GM13977 (cell line): Measurements from ENCODE around the gene PAXX.

Experiments used
- DNase-seq: peaks from one replicate; pipeline ENCODE4 v3.0.0; 2012; ENCODE audit warnings: low spot score
- in situ Hi-C: fragments of 300-500 bp; cut with MboI; formaldehyde crosslinking; loops from one replicate; pipeline ENCODE4 v1.12.0; 2022; ENCODE audit warnings: low sequenced_read_pairs, low pct_unique_long_range_greater_than_20kb, mixed read lengths, inconsistent platforms; ENCODE audit not compliant: unreplicated experiment
- TF ChIP-seq, protein P1 (sequence below): IDR thresholded peaks from 2 replicates; pipeline ENCODE4 v1.5.1; 2012; ENCODE audit warnings: mild to moderate bottlenecking, control low read depth; ENCODE audit not compliant: insufficient read depth; ENCODE audit errors: extremely low read depth, missing control alignments

The PAXX gene

GRCh38 chr9:136972335-136972734 is 19.9 kb upstream of the PAXX start:
- no peak for DNase-seq
- in situ Hi-C loops, result no loop called here
- TF ChIP-seq, protein P1, sequence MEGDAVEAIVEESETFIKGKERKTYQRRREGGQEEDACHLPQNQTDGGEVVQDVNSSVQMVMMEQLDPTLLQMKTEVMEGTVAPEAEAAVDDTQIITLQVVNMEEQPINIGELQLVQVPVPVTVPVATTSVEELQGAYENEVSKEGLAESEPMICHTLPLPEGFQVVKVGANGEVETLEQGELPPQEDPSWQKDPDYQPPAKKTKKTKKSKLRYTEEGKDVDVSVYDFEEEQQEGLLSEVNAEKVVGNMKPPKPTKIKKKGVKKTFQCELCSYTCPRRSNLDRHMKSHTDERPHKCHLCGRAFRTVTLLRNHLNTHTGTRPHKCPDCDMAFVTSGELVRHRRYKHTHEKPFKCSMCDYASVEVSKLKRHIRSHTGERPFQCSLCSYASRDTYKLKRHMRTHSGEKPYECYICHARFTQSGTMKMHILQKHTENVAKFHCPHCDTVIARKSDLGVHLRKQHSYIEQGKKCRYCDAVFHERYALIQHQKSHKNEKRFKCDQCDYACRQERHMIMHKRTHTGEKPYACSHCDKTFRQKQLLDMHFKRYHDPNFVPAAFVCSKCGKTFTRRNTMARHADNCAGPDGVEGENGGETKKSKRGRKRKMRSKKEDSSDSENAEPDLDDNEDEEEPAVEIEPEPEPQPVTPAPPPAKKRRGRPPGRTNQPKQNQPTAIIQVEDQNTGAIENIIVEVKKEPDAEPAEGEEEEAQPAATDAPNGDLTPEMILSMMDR, result no peak

GRCh38 chr9:136972743-136973142 is 19.5 kb upstream of the PAXX start:
- TF ChIP-seq, protein P1, result no peak
- DNase-seq, result no peak

DNA sequence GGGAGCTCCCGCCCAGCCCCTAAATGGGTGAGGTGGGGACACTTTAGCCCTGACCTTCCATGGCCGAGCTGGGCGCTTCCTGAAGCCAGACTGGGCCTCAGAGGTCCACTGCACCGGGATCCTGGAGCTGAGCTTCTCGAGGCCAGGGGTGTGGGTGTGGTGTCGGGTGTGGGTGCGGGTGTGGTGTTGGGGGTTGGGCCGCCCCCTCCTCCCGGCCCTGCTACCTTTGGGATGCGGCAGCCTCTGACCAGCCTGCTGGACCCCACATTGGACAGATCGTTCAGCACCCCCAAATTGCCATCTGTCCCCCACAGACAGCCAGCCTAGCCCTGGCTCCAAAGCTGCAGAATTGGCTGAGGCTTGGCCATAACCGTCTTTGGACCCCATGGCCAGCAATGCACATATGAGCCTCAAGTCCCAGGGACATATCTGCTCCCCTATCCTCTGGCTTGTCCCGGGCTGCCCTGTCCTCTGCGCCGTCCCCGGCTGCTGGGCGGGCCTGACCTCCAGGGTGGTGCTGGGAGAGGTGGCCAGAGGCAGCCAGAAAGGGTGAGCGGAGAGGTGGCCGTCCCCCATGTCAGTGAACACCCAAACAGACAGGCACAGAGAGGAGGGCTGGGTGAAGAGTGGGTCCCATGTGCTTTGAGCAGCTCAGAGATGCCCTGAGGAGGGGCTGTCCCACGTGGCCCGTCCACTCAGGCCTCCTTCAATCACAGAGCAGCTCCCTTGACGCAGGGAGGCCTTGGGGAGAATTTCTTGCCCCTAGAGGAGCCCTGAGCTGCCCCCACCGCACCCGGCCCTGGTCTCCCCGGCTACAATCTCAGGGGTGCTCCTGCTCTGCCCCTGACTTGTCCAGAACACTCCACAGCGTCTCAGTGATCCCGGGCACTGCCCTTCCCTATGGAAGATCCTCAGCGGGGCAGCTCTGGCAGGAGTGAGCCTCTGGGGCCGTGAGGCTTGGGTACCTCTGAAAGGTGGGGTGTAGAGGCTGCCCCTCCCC is 18.3 kb upstream of the PAXX start:
- TF ChIP-seq, protein P1, result no peak
- in situ Hi-C loops, result no loop called here
- no peak for DNase-seq

More at GRCh38 chr9:136972743-136973142, 19.5 kb upstream of the PAXX start:
- in situ Hi-C loops, result no loop called here

GRCh38 chr9:136974817-136975535 is 17.2 kb upstream of the PAXX start:
- in situ Hi-C loops, result no loop called here
- DNase-seq, result no peak
- TF ChIP-seq, protein P1, result no peak

DNA sequence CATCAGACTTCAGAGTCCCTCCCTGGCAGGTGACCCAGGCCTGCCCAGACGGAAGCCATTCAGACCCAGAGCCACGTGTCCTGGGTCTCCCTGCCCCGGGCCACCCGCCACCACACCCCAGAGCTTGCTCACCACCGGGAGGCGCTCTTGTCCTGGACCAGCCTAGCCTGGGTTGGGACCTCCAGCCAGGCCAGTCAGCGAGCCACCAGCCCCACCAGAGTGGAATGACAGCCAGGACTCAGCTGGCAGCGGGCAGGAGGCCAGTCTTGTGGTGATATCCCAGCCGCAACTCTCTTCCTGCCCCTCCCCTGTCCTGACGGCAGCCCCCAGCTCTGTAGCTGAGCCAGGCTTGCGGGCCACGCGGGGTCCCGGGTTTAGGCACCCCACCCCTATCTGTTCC is 16.6 kb upstream of the PAXX start:
- TF ChIP-seq, protein P1, result peak; percentile 38
- in situ Hi-C loops, result no loop called here
- DNase-seq, result no peak

DNA sequence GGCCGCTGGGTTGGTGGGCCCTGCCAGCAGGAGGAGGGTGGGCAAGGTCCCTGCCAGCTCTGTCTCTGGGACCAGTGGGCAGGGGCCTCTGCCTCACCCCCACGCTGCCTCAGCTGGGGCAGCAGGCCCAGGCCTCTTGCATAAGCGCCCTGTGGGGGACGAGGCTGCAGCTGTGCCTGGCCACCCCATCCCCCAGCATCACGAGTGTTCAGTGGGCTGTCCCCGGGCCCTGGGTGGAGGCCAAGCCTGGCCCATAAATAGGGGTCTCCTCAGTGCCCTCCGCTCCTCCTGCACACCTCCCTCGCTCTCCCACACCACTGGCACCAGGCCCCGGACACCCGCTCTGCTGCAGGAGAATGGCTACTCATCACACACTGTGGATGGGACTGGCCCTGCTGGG is 15.0 kb upstream of the PAXX start, which contains the start of gene PTGDS:
TSS of gene PTGDS (plus strand) at position 282 of the 400 bp plus-strand sequence. CDS start at position 357, 75 bp downstream.
- TF ChIP-seq, protein P1, result no peak
- no peak for DNase-seq

More for the DNA sequence above, 15.0 kb upstream of the PAXX start, which contains the start of gene PTGDS:
- in situ Hi-C loops, result no loop called here
